ENCODE results near the gene TADA2A. TPM values are rescaled to one million over a fixed set of nuclear protein-coding genes. Genes with fewer than 3 reads are reported as not detected.

The TADA2A gene
- total and polyA plus RNA-seq, 2 of the 8 experiments (the other 6 are each of a cell fraction or from before 2014, with no cell fraction given), result 8.4 to 18.5 TPM

DNA sequence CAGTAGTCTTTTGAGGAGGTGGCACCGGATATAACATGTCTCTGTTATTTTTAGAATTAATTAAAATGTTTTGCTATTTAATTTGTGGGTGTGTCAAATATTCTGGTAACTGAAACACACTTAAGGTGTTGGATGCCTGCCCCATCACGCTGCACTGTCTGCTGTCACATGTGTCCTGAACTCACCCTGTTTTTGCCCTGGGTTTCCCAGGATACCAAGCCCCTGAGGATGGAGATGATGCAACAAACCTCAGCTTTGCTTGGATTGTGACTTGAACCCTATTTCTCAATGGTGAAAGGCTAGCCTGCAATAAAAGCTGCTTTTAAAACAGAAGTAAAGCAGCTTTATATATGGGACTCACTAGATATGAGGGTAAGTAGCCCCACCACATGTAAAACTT is 71.5 kb downstream of the TADA2A start:
- H3K18ac ChIP-seq (ENCODE audit: extremely low read depth, low read length), result no peak overlapping the region
- peaks cover 0 to 5% (median under 1%) of the 10 kb centered on the region in 4 experiments; a peak in 3 of 7 replicates for H3K4me1 ChIP-seq (replicated peaks in 1 of 4; ENCODE audit: control insufficient read depth in 3 of 4, insufficient read depth in 4 of 4, low read length in 3 of 4)
- H3K79me2 ChIP-seq (ENCODE audit: control insufficient read depth in 1 of 2, insufficient read depth in 2 of 2, low read length in 2 of 2), result no peaks in the 10 kb centered on the region
- H4K91ac ChIP-seq (replicated peaks; ENCODE audit: insufficient read length, low read length), result no peak overlapping the region
- H2BK5ac ChIP-seq (ENCODE audit: low read depth, low read length), result no peak overlapping the region
- H2BK120ac ChIP-seq (replicated peaks; ENCODE audit: low read depth, low read length), result no peak overlapping the region
- no peak overlapping the region for H2BK12ac ChIP-seq (ENCODE audit: low read depth, low read length)
- no peak overlapping the region for H4K5ac ChIP-seq (ENCODE audit: insufficient read length, low read depth, low read length)
- H2BK15ac ChIP-seq (ENCODE audit: low read length), result no peak overlapping the region
- H3K27ac ChIP-seq (ENCODE audit: low read depth, low read length), result no peak overlapping the region
- peaks cover 4 to 40% (median 26%) of the 10 kb centered on the region in 4 experiments for H3K36me3 ChIP-seq (ENCODE audit: control insufficient read depth in 2 of 4, insufficient read depth in 4 of 4, low read length in 3 of 4)
- H3K4me3 ChIP-seq (ENCODE audit: extremely low read depth in 1 of 4, insufficient read depth in 2 of 4, low read depth in 3 of 4, low read length in 4 of 4), result no peak overlapping the region
- no peak overlapping the region for H2AK5ac ChIP-seq (ENCODE audit: low read depth, low read length)
- no peak overlapping the region for H3K4me2 ChIP-seq (ENCODE audit: insufficient read depth in 1 of 2, low read depth in 2 of 2, low read length in 2 of 2)
- no peak overlapping the region for H2BK20ac ChIP-seq (ENCODE audit: low read length)
- no peak overlapping the region for H3K14ac ChIP-seq (ENCODE audit: insufficient read length)
- no peak overlapping the region for H3K4ac ChIP-seq (replicated peaks; ENCODE audit: insufficient read length, low read depth, low read length)
- no peaks in the 10 kb centered on the region for H3K9me3 ChIP-seq (ENCODE audit: insufficient read depth in 2 of 2, low read depth in 1 of 2, low read length in 1 of 2)
- H3K56ac ChIP-seq (replicated peaks; ENCODE audit: insufficient read length, low read depth, low read length), result no peak overlapping the region
- no peaks in the 10 kb centered on the region for H3K79me1 ChIP-seq (ENCODE audit: low read depth, low read length)
- TF ChIP-seq POLR2A (IDR thresholded peaks at IDR 0.05; ENCODE audit: control extremely low read depth in 1 of 2, low read depth in 2 of 2, low read length in 2 of 2) (no peak), CEBPB (IDR thresholded peaks at IDR 0.05; ENCODE audit: low read depth, low read length) (peak; percentile 22; the same call in 1 of the 2 replicates)
- no peaks in the 10 kb centered on the region for H3K23me2 ChIP-seq (ENCODE audit: low read depth, low read length)
- H2AFZ ChIP-seq (ENCODE audit: low read length), result no peak overlapping the region
- H3K9ac ChIP-seq (replicated peaks in 1 of 4; ENCODE audit: extremely low read depth in 1 of 4, low read depth in 3 of 4, low read length in 3 of 4), result no peak overlapping the region
- no peak for DNase-seq (ENCODE audit: low read depth in 1 of 2, low spot score in 2 of 2)
- H4K20me1 ChIP-seq (replicated peaks in 1 of 2; ENCODE audit: control insufficient read depth in 1 of 2, insufficient read depth in 2 of 2, low read length in 2 of 2), result no peaks in the 10 kb centered on the region
- CTCF ChIA-PET (ENCODE audit: partially characterized antibody), result no interaction called here
- no peak overlapping the region for H4K8ac ChIP-seq (ENCODE audit: extremely low read depth, insufficient read depth, low read length)
- H3K23ac ChIP-seq (ENCODE audit: insufficient read length), result no peak overlapping the region
- 88% methylated on average over 2 of the region's 2 CpGs; no CpG with 5 or more reads in 1 of the 2 experiments for WGBS, 2 experiments (ENCODE audit: extremely low coverage in 1 of 2, insufficient coverage in 1 of 2, insufficient read length in 1 of 2, insufficient replicate concordance in 2 of 2, low coverage in 1 of 2, low lambda C conversion rate in 2 of 2, missing lambda C conversion rate in 1 of 2)
- POLR2A ChIA-PET (ENCODE audit: partially characterized antibody), result interaction anchor here (0.9 kb wide), 1 partner anchor 13 kb away, joined by 4 read pairs; no protein-coding TSS in a partner anchor
- no peaks in the 10 kb centered on the region for H3K27me3 ChIP-seq (replicated peaks in 1 of 4; ENCODE audit: control insufficient read depth in 3 of 4, extremely low read depth in 1 of 4, insufficient read depth in 3 of 4, low read length in 3 of 4)
- FAIRE-seq, result no peak
